ENCODE measurements around the gene AATF.
A peak's percentile ranks its signal among the peaks of the same experiment; 100 is the strongest.

The AATF gene

DNA sequence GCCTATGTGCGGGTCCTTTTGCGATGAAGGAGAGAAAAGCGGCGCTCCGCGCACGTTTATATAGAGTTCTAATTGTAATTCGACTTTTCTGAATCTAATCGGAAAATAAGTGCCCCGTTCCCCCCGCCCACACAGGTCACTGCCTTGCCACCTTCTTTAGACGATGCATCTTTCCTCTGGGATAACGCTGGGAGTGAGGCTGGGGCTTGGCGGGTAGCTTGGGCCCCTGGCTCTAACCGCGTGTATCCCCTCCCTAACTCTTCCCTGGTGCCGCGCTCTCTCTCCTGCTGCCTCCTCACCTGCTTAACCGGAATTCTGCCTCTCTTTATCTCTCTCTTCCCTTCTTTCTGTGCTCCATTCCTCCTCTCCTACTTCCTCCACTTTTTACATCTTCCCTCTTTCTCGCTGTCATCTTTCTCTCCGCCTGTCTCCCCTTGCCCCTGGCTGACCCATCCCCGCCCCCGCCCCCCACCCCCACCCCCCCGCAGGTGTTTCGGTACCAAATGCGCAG is 8.9 kb upstream of the AATF start:
- no peak overlapping the region for H3K4me3 ChIP-seq

DNA sequence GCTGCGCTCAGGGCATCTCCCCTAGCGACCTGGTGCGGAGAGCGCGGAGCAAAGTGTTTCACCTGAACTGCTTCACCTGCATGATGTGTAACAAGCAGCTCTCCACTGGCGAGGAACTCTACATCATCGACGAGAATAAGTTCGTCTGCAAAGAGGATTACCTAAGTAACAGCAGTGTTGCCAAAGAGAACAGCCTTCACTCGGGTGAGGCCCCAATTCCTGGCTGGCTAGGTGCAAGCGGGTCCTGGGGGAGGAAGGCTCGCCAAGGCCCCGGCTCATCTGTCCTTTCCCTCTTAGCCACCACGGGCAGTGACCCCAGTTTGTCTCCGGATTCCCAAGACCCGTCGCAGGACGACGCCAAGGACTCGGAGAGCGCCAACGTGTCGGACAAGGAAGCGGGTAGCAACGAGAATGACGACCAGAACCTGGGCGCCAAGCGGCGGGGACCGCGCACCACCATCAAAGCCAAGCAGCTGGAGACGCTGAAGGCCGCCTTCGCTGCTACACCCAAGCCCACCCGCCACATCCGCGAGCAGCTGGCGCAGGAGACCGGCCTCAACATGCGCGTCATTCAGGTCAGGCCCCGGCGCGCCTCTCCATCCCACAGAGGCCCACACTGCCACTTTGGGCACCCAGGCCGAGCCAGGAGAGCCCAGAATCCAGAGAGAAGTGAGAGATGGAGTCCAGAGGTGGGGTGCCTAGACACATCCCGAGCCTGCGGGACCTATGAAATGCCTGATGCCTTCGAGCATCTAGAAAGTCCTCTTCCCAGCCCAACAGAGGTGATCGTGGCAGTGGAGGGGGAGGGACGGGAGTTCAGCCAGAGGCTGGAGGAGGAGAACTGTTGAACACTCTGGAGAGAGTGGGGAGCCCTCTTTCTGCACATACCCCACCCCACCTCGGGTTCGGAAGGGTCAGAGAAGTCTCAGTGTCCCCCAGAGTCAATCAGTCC is 8.2 kb upstream of the AATF start:
- no peak overlapping the region for H3K27ac ChIP-seq
- no peak overlapping the region for H3K4me3 ChIP-seq

More for the DNA sequence above, 8.9 kb upstream of the AATF start:
- H3K27ac ChIP-seq, result no peak overlapping the region

DNA sequence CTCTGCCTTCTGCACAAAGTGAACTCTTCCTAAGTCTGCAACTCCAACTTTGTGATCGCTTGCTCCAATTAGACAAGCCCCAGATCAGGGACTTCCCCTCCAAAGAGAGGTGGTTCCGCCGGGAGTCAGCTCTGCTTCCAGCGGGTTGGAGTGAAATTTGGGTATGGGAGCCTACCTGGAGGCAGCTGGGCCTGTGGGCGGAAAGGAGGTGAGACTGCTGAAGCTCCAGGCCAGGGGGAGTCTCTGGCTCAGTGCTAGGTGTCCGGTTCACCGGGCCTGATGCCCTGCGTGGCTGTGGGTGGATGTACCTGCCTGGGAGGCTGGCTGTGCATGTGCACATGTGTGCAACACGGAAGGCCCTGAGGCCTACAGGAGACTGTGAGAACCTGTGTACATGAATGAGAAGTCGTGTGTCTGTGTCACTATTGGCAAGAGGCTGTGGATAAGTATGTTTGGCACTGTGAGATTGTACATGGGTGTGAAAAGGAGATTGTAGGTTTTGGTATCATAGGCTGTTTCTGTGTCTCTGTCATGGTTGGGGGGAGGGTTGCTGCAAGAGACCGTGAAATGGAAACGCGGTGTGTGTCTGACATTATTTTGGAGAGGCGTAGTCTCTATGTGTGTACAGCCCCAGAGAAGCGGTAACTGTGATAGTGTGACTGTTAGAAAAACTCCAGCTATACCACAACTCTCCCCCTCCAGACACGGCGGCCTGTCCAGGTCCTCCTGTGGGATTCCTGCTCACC is 7.3 kb upstream of the AATF start:
- Histone ChIP-seq H3K4me3 (no peak overlapping the region), H3K27ac (no peak overlapping the region)

DNA sequence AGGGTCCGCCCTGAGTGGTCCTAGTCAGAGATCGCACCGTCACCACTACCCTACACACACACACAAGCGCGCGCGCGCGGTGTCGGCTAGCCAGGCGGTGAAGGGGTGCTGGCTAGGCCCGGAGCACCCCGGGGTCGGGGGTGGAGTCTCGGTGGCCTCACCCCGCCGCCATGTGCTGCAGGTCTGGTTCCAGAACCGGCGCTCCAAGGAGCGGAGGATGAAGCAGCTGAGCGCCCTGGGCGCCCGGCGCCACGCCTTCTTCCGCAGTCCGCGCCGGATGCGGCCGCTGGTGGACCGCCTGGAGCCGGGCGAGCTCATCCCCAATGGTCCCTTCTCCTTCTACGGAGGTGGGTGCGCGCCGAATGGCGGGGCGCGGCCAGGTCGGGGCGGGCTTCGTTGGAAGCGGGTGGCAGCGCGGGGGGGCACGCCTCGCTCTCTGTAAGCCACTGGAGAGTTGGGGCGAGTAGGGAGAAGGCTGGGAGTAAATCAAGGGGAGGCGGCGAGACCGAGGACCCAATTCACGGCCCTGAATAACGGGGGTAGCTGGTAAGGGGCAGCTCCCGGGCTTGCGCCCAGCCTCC is 6.6 kb upstream of the AATF start:
- peak overlapping the region in 1 of 7 experiments; percentile 6 for H3K4me3 ChIP-seq
- no peak overlapping the region for H3K27ac ChIP-seq

DNA sequence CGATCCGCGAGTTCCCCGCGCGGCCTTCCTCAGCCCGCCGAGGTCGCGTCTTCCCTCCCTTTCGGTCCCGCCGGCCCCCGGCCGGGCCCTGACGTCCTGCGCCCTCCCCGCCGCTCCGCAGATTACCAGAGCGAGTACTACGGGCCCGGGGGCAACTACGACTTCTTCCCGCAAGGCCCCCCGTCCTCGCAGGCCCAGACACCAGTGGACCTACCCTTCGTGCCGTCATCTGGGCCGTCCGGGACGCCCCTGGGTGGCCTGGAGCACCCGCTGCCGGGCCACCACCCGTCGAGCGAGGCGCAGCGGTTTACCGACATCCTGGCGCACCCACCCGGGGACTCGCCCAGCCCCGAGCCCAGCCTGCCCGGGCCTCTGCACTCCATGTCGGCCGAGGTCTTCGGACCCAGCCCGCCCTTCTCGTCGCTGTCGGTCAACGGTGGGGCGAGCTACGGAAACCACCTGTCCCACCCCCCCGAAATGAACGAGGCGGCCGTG is 6.1 kb upstream of the AATF start:
- Histone ChIP-seq H3K4me3 (peak overlapping the region in 1 of 7 experiments; percentile 6), H3K27ac (no peak overlapping the region)

DNA sequence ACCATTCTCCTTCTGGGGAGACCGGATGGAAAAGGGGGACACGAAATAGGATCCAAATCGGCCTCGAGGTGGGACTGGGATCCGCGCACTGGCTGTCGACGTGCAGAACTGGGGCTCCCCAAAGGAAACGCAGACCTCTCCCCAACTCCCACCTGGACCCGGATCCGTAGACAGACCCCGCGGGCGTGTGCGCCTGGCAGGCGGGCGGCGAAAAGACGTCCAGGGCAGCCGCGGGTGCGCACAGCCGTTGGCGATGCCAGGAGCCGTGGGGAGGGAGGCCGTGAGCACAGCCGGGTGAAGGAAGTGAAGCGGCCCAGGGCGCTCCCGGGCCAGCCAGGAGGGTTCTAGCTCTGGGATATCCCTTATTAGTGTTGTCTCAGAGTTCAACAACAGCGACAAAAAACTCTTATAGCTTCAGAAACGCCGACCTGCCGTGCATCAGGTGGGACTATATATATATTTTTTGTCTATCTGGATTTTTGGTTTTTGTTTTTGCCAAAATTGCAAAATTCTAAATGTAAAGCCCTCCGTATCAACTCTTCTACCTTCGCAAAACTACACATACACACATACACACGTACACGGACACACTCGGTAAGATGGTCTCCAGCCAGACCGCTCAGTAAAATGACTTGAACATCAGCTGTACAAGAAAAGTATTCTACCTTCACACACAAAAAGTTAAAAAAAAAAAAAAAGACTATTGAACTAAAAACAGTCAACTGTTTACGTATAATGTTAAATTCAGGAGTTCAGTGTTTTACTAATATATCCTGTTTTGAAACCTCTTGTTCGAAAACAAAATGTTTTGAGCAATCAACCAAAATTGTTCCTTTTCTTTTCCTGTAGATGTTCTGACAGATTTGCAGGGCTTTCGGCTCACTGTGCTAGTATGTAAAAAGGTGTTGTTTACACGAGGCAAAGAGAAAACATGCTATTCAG is 5.2 kb upstream of the AATF start:
- Histone ChIP-seq H3K27ac (no peak overlapping the region), H3K4me3 (no peak overlapping the region)

DNA sequence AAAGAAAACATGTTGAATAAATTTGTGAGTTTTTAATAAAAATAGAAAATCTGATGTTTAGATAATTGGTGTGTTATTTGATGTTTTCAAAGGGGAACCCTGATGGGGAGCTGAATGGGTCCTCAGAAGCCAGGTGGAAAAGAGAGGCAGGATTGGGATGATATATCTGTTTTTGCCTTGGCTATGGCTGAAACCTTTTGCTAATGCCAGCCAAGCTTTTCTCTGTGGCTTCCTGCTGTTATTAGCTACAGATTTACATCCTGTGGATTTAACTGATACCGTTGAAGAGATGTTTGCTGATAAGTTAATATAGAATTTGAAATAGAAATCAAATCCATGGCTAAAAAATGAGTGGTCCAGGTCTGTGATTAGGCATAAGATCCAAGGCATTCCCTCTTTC is 4.2 kb upstream of the AATF start:
- Histone ChIP-seq H3K27ac (no peak overlapping the region), H3K4me3 (no peak overlapping the region)

DNA sequence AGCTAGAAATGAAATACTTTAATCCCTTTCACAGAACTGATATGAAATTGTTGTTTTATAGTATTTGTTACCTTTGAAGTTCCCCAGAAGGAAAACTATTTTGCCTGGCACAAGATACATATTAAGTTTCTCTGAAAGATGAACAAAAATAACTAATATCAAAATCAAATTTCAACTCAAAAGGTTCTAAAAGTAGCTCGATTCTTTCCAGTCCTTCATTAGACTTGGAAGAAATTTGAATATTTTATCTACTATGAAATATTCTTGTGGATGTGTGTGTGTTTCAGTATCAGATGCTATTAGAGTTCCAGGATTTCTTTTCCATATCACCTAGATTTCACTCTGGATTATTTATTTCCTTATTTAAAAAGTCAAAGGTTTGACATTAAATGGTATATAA is 3.6 kb upstream of the AATF start:
- Histone ChIP-seq H3K4me3 (no peak overlapping the region), H3K27ac (no peak overlapping the region)

DNA sequence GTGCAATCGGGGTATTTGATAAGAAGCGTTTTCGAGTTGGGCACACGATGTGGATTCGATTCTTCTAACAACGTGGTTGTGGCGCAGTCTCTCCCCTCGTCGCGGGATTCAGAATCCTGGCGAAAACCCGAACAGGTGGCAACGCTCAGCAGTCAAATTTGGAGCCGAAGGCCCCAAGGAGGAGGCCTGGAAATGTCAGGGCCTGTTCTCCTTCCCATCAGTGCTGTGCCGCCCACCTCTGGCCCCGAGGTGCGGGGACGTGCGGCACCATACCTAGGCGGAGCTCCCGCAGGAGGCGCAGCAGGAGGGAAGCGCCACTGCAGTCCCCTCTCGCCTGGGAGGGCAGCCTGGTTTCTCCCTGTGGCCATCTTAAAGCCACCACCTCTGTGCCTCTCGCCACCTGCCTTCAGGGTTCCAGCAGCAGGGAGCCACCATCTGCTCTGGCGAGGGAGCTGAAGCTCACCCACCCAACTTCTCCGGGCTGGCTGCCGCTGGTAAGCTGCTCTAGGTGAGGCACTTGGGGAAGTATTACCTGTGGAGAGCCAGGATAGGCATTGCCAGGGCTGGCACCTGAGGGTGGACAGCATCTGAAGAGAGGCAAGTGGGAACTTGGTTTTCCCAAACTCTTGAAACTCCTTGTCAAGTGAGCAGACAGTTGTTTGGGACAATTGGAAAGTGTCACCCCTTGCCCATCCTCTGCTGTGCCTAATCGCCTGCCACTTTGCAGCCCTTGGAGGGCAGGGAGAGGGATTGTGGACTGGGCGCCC is 2.6 kb upstream of the AATF start:
- H3K4me3 ChIP-seq, result no peak overlapping the region

DNA sequence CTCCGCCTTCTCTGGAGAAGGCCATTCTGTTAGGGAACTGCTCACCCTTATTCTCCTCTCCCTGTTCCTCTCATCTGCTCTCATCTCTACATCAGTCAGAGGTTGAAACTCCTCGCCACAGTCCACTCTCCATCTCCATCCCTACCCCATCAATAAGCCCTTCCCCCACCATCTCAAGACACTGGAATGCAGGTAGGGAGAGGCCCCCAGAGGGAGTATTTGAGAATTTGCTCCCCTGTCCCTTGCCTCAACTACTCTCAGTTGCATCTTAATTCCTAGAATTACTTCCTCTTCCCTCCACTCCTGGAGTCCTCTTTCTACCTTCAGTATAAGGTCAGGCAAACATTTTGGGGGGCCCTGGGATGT is 2.0 kb upstream of the AATF start:
- H3K27ac ChIP-seq, result no peak overlapping the region
- no peak overlapping the region for H3K4me3 ChIP-seq

More for the DNA sequence above, 2.6 kb upstream of the AATF start:
- no peak overlapping the region for H3K27ac ChIP-seq

DNA sequence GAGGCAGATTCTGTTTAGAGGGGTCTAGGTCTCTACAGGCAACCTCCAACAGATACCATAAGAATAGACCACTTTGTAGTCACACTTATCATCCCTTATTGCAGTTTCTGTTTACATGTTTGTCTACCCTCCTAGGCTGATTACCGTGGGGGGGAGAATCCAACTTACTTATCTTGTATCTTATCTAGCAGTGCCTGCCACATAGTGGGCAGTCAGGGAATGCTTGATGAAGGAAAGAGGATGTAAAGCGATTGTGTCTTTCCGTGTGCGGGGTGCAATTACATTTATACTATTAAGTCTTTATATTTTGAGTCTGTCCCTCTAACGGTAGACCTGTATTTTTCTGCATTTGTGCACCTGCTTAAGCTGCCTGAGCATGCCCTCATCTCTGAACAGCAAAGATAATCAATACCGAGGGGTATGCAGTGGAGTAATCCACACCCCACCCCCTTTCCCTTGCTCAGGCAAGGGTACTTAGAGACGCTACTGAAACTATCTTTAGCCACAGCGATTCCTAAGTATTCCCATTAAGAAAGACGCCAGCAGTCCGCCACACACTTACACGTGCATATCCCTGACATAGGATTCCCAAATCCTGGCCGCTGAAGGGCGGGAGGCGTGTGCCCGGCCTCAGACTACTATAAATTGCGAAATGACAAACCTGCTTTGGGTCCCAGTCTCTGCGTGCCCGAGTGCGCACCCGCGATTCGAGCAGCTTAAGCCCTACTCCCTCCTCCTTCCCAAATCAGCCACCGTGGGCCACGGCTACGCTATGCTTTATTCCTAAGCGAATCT is 635 bp upstream of the AATF start:
- Histone ChIP-seq H3K27ac (peak overlapping the region in 20 of 21 experiments; percentile 30 to 96 (median 90)), H3K4me3 (peak overlapping the region; percentile 66 to 94 (median 85))

DNA sequence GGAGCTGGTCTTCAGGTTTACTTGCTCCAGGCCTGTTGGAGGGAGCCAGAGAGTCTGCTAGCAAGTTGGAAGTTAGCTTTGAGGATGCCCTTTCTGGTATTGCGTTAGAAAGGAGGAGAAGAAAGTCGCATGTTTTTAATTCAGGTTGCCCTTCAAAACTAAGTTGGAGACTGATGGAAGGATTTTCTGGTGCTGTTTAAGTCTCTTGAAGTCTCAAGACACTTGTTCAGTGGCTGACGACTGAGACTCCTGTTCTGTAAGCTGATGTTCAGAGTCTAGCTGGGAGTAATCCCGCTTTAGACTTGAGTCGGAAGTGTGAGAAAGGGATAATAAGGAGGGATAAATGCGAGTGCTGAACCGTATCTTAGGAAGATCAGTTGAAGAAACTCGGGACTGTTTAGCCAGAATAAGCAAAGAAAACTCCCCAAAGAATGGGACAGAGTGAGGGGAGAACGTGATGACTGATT is 740 bp downstream of the AATF start:
- Histone ChIP-seq H3K27ac (peak overlapping the region; percentile 74 to 97 (median 90)), H3K4me3 (peak overlapping the region; percentile 66 to 94 (median 85))

DNA sequence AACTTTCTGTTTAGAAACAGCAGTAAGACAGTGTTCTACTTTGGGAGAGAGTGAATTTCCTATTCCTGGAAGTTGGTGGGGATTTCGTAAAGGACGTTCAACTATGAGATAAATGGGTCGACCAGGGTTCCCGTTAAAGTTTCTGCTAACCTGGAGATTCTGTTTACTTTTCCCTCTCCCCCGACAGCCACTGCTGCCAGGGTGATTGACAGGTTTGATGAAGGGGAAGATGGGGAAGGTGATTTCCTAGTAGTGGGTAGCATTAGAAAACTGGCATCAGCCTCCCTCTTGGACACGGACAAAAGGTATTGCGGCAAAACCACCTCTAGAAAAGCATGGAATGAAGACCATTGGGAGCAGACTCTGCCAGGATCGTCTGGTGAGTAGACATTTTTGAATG is 1.3 kb downstream of the AATF start:
- peak overlapping the region in 6 of 7 experiments; percentile 66 to 94 (median 80) for H3K4me3 ChIP-seq
- peak overlapping the region in 3 of 21 experiments; percentile 90 to 94 (median 92) for H3K27ac ChIP-seq

DNA sequence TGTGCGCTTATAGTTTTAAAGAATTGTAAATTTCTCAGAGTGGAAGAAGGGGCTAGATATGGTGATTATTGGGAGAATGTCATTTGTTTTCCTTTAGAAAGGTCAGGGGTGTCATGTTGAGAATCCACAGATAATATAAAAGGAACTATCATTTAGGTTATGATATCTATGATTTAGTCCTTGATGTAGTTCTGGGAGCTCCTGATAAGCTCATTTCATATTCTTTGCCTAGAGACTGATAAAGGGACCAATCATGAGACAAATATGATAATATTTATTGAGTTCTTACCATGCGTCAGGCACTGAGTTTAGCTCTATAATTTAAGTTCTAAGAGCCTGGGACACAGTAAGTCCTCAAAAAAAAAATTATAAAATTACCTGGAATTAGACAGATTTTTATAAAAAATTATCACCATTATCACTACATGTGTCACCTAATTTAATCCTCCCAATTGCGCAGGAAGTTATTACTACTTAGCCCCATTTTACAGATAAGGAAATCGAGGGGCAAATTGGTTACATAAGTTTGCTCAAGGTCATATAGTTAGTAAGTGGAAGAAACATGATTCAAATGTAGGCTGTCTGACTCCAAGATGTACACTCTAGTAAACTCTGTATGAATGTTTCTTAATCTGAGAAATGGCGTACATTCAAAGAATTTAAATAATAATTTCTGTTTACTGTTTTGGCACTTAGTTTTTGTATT is 2.5 kb downstream of the AATF start:
- Histone ChIP-seq H3K4me3 (no peak overlapping the region), H3K27ac (no peak overlapping the region)

DNA sequence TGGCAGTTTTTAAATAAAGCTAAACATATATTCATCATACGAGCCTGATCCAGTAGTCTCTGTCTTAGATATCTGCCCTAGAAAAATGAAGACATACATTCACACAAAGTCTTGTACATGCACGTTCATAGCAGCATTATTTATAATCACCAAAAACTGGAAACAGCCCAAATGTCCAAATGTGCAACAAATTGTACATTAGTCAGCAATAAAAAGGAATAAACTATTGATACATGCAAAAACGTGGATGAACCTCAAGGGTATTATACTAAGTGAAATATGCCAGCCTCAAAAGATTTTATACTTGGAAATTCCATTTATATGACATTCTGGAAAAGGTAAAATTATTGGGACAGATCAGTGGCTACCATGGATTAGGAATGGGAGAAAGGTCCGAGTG is 22.8 kb downstream of the AATF start:
- H3K27ac ChIP-seq, result no peak overlapping the region

DNA sequence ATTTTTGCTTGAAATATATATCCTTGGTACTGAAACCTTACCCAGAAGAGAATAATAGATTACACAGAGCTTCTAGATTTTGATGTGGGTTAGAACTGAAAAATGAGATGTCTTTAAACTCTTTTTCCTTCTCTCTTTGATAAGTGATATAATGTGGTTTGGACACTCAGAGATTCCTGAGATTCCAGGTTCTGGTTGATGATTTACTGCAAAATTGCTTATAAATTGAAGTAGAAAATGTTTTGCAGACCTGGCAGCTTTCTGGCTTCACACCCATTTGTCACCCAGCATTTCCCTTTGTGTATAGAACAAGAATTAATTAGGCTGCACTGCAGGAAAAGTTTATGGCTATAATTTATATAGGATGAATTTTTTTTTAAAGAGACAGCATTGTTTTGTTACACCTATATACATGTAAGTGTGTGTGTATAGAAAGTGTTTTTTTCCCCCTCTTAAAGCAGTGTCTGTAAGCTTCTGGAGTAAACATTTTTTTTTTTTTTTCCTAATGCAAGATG is 23.5 kb downstream of the AATF start:
- Histone ChIP-seq H3K4me3 (no peak overlapping the region), H3K27ac (no peak overlapping the region)

More for the DNA sequence above, 22.8 kb downstream of the AATF start:
- no peak overlapping the region for H3K4me3 ChIP-seq

DNA sequence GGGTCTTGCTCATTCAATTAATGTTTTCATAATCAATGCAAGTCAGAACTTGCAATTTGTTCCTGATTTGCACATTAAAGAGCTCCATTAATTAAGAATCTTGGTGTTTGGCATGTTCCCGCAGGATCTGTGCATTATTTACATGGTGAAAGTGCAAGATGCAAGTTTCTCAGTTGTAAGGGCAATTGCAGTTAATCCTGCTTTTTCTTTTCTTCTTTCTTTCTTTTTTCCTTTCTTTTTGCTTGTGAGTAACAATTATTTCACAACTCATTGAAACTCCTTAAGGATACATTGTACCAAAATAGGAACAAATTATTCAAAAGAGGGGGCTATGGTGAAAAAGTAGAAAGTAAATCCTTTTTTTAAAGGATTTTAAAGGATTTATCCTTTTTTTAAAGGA is 24.2 kb downstream of the AATF start:
- no peak overlapping the region for H3K27ac ChIP-seq
- H3K4me3 ChIP-seq, result no peak overlapping the region
